ENCODE measurements around the gene PDZRN3.

PDZRN3 gene

GRCh38 chr3:73622091-73622805 lies 2.5 kb downstream of the PDZRN3 start:
- no peak for DNase-seq (ENCODE audit: low read depth in 2 of 2)

- no peak for DNase-seq (ENCODE audit: low read depth in 2 of 2)
Observed at GRCh38 chr3:73621388-73621787, 3.4 kb downstream of the PDZRN3 start.

GRCh38 chr3:73618461-73618860 lies 6.3 kb downstream of the PDZRN3 start:
- no peak for DNase-seq (ENCODE audit: low read depth in 2 of 2)

GRCh38 chr3:73616056-73616455 lies 8.7 kb downstream of the PDZRN3 start:
- DNase-seq (ENCODE audit: low read depth in 2 of 2), result no peak

- no peak for DNase-seq (ENCODE audit: low read depth in 2 of 2)
Observed at GRCh38 chr3:73614419-73614818, 10.3 kb downstream of the PDZRN3 start.

GRCh38 chr3:73611176-73611575 lies 13.6 kb downstream of the PDZRN3 start:
- no peak for DNase-seq (ENCODE audit: low read depth in 2 of 2)

- DNase-seq (ENCODE audit: low read depth in 2 of 2), result no peak
Observed at GRCh38 chr3:73610493-73610892, 14.2 kb downstream of the PDZRN3 start.

GRCh38 chr3:73609655-73610054 lies 15.1 kb downstream of the PDZRN3 start:
- no peak for DNase-seq (ENCODE audit: low read depth in 2 of 2)

- no peak for DNase-seq (ENCODE audit: low read depth in 2 of 2)
Observed at GRCh38 chr3:73609315-73609641, 15.5 kb downstream of the PDZRN3 start.

GRCh38 chr3:73608456-73609314 lies 16.1 kb downstream of the PDZRN3 start:
- no peak for DNase-seq (ENCODE audit: low read depth in 2 of 2)

- no peak for DNase-seq (ENCODE audit: low read depth in 2 of 2)
Observed at GRCh38 chr3:73605861-73606260, 18.9 kb downstream of the PDZRN3 start.

GRCh38 chr3:73605412-73605811 lies 19.3 kb downstream of the PDZRN3 start:
- DNase-seq (ENCODE audit: low read depth in 2 of 2), result no peak

GRCh38 chr3:73604451-73604850 lies 20.3 kb downstream of the PDZRN3 start:
- no peak for DNase-seq (ENCODE audit: low read depth in 2 of 2)

GRCh38 chr3:73603762-73604171 lies 21.0 kb downstream of the PDZRN3 start:
- no peak for DNase-seq (ENCODE audit: low read depth in 2 of 2)

- DNase-seq (ENCODE audit: low read depth in 2 of 2), result no peak
Observed at GRCh38 chr3:73602170-73602569, 22.6 kb downstream of the PDZRN3 start.

GRCh38 chr3:73601481-73601880 lies 23.3 kb downstream of the PDZRN3 start:
- DNase-seq (ENCODE audit: low read depth in 2 of 2), result no peak

GRCh38 chr3:73601011-73601410 lies 23.7 kb downstream of the PDZRN3 start:
- no peak for DNase-seq (ENCODE audit: low read depth in 2 of 2)

- no peak for DNase-seq (ENCODE audit: low read depth in 2 of 2)
Observed at GRCh38 chr3:73600293-73600938, 24.3 kb downstream of the PDZRN3 start.

- no peak for DNase-seq (ENCODE audit: low read depth in 2 of 2)
Observed at GRCh38 chr3:73599605-73600004, 25.1 kb downstream of the PDZRN3 start.

GRCh38 chr3:73597476-73597875 lies 27.3 kb downstream of the PDZRN3 start:
- DNase-seq (ENCODE audit: low read depth in 2 of 2), result no peak

- DNase-seq (ENCODE audit: low read depth in 2 of 2), result no peak
Observed at GRCh38 chr3:73592154-73593144, 32.3 kb downstream of the PDZRN3 start.

All from stimulated activated CD4-positive, alpha-beta T cell treated with anti-CD3 and anti-CD28 coated beads, Interleukin-1b, Interleukin-23, amount 100 ng/mL, for 4 hours (primary cell).